Inferior parietal cortex (tissue), 1 donor: ENCODE data around the gene MAPK9.

ENCODE experiments used
- DNase-seq: peaks from one replicate; pipeline ENCODE4 v3.0.0-alpha.2; 2016; ENCODE audit errors: extremely low spot score

Gene MAPK9

DNA sequence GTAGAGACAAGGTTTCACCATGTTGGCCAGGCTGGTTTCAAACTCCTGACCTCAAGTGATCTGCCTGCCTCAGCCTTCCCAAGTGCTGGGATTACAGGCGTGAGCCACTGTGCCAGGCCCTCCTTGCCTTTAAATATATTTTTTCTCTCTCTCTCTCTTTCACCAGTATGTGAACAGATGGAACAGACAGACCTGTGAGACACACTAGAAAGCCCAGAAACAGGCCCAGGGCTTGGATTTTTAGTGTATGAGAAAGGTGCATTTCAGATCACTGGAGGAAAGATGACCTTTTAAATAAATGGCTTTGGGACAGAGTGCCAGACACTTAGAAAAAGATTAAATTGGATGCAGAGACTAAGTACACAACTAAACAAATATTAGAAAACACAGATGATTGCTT is 86.0 kb downstream of the MAPK9 start:
- no peak for DNase-seq

DNA sequence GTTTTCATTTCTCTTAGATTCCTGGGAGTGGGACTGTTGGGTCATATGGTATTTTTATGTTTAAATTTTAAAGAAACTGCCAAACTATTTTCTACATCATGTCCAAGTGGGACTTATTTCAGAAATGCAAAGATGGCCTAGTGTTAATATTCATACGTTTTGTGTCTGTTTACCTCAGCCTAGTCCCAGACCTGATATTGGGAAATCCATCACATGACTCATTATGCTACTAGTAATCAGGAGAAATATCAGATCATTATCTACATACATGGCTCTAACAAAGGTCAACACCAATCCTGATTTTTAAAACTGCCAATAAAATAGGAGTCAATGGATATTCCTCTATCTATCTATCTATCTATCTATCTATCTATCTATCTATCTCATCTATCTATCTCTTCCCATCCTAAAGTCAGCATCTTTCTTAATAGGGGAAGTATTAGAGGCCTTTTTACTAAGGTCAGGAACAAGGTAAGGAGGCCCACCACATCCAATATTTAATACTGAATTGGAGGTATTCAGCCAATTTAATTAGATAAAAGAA is 87.5 kb downstream of the MAPK9 start:
- DNase-seq = no peak

DNA sequence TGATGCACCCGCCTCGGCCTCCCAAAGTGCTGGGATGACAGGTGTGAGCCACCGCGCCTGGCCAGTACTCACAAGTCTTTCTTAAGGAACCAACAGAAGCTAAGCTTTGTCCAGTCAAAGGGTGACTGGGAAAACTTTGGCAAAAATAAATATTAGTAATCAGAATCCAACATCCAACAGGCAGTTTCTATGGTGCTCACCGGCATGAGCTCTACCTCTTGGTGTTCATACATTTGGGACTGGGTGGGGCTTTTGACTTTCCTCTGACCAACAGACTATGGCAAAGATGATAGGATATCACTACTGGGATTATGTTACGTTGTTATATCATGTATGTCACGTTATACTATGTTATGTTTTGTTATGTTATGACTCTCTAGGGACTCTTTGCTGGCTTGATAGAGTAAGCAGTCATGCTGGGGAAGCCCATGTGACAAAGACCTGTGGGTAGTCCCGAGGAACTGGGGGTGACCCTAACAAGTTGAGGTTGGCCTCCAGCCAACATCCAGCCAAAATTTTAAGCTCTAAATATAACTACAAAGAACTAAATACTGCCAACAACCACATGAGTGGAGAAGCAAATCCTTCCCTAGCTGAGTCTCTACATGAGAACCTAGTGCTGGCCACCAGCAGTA is 88.8 kb downstream of the MAPK9 start:
- no peak for DNase-seq

DNA sequence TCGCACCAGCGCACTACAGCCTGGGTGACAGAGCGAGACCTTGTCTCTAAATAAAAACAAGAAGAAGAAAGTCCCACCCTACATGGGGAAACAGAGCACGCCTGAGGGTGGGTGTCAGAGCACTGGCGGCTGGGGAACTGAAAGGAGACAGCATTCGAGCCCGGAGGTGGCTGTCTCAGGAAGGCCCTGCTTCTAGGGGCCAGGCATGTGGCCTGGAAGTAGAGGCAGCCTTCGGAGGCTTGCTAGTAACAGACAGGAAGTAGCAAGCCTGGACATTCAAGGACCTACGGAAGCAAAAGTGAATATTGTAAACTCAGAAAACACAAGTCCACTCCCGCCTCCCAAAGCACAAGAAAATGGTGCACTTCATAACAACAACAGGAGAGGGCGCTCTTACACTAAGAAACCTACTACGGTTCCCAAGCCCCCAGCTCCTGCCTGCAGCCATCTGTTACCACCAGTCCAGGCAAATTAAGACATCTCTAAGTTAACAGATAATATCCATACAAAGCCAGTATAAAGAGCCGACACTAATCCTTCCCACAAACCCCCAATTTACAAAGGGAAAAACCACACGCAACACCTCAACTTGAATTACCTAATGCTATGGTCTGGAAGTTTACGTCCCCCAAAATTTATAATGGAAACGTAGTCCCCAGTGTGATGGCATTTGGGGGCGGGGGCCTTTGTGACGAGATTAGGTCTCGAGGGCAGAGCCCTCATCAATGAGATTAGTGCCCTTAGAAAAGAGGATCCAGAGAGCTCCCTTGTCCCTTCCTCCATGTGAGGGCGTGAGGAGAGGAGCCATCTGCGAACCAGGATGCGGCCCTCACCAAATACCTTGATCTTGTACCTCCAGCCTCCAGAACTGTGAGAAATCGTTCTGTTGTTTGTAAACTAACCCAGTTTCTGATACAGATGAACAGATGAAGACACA is 90.6 kb downstream of the MAPK9 start:
- DNase-seq = peak; percentile 69

DNA sequence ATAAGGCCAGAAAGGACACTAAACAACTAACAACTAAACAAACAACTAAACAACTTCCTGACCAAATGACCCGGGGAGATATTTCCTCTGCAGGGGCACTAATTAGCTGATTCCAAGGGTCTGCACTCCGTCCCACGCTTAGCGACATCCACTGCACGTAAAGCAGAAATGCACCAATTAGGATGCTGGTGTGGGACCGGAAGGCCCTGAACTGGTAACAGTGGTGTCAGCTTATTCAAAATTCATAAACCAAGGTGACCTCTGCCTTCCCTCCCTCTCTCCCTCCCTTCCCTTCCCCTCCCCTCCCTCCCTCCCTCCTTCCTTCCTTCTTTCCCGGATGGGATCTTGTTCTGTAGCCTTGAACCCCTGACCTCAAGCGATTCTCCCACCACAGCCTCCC is 92.5 kb downstream of the MAPK9 start:
- no peak for DNase-seq

DNA sequence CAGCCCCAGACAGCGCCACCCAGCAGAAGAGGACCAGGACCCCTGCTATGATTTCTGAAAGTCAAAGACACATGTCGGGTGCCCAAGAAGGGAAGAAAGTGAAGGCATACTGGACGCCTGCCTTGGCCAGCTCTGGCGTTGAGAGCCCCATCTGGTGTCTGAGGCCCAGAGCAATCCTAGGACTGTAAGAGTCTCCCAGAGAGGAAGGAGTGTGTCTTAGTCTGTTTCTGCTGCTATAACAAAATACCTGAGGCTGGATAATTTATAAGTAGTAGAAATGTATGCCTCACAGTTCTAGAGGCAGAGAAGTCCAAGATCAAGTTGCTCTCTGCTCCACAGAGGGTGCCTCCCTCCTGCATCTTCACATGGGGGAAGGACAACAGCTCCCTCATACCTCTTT is 93.7 kb downstream of the MAPK9 start:
- DNase-seq = no peak

DNA sequence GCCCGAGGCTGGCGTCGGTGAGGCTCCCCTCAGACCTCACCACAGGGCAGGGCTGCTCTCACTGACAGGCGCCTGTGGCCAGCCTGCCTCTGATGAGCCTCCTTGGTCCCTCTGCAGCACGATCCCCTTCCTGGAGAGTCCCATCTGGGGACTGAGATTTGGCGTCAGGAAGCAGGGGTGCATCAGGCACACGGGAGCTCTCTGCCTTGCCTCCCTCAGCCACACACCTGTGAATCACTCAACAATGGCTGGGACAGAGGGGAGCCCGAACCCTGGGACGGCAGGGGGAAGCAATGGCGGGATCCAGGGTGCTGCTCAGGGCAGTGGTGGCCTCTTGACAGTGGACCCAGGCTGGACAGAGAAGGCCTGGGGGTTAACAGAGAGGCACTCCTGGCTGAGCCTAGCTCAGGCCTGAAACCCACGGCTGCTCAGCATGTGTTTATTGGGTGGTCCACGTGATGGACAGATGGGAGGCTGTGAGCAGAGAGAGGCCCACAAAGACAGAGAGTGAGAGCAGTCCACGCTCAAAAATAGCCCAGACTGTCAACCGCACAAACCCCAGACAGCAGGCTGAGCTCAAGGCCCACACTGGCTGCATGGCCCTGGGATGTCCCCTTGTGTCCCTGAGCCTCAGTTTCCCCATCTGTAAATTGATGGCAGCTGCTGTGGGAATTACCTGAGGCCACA is 94.7 kb downstream of the MAPK9 start:
- DNase-seq = no peak

DNA sequence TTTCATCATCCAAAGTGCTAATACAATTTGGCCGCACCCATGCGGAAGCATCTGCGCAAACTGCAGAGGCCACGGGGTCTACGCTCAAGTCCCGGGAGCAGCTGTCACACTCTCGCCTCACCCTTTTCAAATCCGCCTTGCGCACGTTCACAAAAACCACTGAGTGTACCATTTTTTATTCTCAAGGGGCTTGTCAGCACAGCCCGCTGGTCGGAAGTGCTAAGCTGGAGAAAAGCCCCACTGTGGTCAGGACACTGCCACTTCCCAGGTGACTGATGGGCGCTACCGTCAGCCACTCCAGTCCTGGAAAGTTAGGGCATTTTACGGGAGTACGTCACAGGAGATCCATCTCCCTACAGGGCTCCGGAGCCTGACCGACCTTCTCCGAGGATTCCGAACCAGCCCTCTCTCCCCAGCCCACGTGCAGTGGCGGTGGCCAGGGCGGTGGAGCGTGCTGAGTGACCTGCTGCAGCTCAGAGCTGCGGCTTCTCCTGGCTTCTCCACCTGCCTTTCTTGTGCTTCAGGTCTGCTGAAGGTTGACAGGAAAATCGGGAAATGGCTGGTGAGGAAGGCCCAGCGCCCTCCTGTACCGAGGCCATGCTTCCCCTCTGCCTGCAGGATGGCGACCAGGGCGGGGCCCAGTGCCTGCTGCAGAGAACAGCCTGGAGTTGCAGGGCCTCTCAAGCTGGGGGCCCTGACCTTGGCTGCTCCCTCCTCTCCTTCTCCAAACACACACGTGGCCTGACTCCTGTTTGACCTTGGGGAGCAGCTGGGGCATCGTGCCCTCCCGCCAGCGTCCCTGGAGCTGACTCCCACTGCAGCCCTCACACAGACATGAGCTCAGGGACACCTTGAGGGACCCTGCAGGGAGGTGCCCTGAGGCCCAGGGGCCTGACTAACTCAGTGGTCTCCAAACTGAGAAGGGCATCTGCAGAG is 97.2 kb downstream of the MAPK9 start:
- no peak for DNase-seq

DNA sequence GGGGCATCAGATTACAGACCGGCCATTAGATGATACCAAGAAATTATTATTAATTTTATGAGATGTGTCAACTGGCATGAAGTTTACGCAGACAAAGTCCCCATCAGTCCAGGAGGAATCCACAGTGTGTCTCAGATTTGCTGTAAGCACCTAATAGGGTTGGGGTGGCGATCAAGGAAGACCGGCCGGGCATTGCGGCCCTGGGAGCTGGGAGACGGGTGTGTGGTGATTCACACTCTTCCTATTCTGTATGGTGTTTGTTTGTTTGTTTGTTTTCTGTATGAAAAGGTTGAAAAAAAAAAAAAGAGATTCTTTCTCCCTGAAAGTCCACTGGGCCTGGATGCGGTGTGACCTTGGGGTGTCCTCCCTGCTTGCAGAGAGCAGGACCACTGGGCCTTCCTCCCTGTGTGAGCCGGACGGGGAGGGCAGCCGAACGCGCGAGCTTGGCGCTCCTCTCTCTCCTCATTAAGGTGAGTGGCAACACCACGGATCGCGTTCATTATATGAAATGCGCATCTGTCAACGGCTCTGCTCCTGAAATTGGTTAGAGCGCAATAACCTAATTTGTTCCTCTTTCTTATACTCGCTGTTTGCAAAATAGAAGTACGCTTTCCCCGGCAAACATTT is 98.0 kb downstream of the MAPK9 start:
- no peak for DNase-seq

DNA sequence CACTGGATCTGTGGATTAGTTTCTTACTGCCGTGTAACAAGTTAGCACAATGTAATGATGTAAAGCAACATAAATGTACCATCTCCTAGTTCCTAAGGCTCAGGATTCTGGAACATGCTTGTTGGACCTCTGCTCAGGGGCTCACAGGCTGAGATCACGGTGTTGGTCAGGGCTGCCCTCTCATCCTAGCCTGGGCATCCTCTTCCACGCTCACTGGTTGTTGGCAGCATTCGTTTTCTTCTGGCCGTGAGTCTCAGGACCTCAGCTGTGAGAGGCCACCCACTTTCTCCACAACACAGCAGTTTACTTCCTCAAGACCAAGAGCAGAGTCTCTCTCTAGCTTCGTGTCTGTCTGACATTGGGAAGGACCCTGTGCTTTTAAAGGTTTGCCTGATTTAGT is 100.2 kb downstream of the MAPK9 start:
- DNase-seq = no peak

DNA sequence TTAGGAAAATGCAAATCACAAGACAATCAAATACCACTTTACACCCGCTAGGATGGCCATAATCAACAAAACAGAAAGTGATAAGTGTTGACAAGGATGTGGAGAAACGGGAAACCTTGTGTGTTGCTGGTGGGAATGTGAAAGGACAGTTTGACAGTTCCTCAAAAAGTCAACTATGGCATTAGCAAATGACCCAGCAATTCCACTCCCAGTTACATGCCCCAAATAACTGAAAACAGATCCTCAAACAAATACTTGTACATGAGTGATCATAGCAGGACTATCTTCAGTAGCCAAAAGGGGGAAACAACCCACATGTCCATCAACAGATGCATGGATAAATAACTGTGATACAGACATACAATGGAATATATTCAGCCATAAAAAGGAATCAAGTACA is 104.1 kb downstream of the MAPK9 start:
- no peak for DNase-seq
